IMR-90 (cell line): ENCODE results near the gene PPP1R27. TPM values are rescaled to one million over a fixed set of nuclear protein-coding genes. Genes with fewer than 3 reads are reported as not detected.

Experiments used
- ATAC-seq: fragments of 200-7000 bp; cut with Tn5 transposase; 2 replicates; pipeline ENCODE4 v1.9.1; 2020; ENCODE audit warnings: low read depth, mild to moderate bottlenecking, moderate library complexity
- BruUV-seq: library from RNA; stranded (reverse); fragments of 400-500 nt; replicated peaks from 2 replicates; lab custom pipeline; 2021; lab: Mats Ljungman, UMichigan
- CTCF ChIA-PET: fragments of 300-600 bp; formaldehyde crosslinking; extraction: SDS; loops from one replicate; lab custom pipeline; 2021; ENCODE audit warnings: antibody characterized with exemption; lab: Yijun Ruan, JAX
- POLR2A ChIA-PET: fragments of 300-600 bp; sonication (Branson Sonifier 250); formaldehyde crosslinking; loops from one replicate; lab custom pipeline; 2022; ENCODE audit warnings: antibody characterized with exemption; ENCODE audit not compliant: unreplicated experiment; lab: Charles Lee
- DNase-seq: peaks from one replicate; pipeline ENCODE4 v3.0.0; 2013
- H2AFZ ChIP-seq: replicated peaks from 2 replicates; pipeline ENCODE3; 2013; ENCODE audit warnings: low read length, mild to moderate bottlenecking; ENCODE audit not compliant: poor library complexity
- H2AK5ac ChIP-seq: 2 replicates; pipeline ENCODE4 v1.6.1; 2013; ENCODE audit warnings: low read depth, low read length, inconsistent platforms
- H2AK9ac ChIP-seq: replicated peaks from 2 replicates; pipeline ENCODE3; 2013; ENCODE audit warnings: mild to moderate bottlenecking, low read depth, low read length, moderate library complexity; ENCODE audit not compliant: poor library complexity
- H2BK120ac ChIP-seq: 2 replicates; pipeline ENCODE4 v1.6.1; 2013; ENCODE audit warnings: low read depth, low read length, inconsistent platforms
- H2BK15ac ChIP-seq: 3 replicates; pipeline ENCODE4 v1.6.1; 2013; ENCODE audit warnings: low read depth, low read length, inconsistent platforms
- H2BK20ac ChIP-seq: 2 replicates; pipeline ENCODE4 v1.6.1; 2013; ENCODE audit warnings: low read depth, mild to moderate bottlenecking, inconsistent platforms, low read length, moderate library complexity
- H2BK5ac ChIP-seq: 2 replicates; pipeline ENCODE4 v1.6.1; 2013; ENCODE audit warnings: mild to moderate bottlenecking, low read depth, low read length, inconsistent platforms; ENCODE audit not compliant: poor library complexity, severe bottlenecking
- H3K14ac ChIP-seq: replicated peaks from 2 replicates; pipeline ENCODE4 v1.6.1; 2013; ENCODE audit warnings: low read depth, low read length, inconsistent platforms
- H3K18ac ChIP-seq: 2 replicates; pipeline ENCODE4 v1.6.1; 2013; ENCODE audit warnings: low read depth, low read length, control low read depth
- H3K23ac ChIP-seq: 2 replicates; pipeline ENCODE4 v1.6.1; 2013; ENCODE audit warnings: low read depth, low read length, inconsistent platforms
- H3K27ac ChIP-seq: 2 replicates; pipeline ENCODE4 v1.5.1; 2013; ENCODE audit warnings: mild to moderate bottlenecking, control low read depth, low read length; ENCODE audit not compliant: insufficient read depth
- H3K27me3 ChIP-seq: 2 replicates; pipeline ENCODE4 v1.6.1; 2013; ENCODE audit warnings: low read length; ENCODE audit not compliant: control insufficient read depth, insufficient read depth
- H3K36me3 ChIP-seq: 2 replicates; pipeline ENCODE4 v1.6.1; 2013; ENCODE audit warnings: low read length, mixed read lengths; ENCODE audit not compliant: control insufficient read depth, insufficient read depth
- H3K4ac ChIP-seq: 2 replicates; pipeline ENCODE4 v1.6.1; 2013; ENCODE audit warnings: low read depth, low read length, inconsistent platforms
- H3K4me1 ChIP-seq: 2 replicates; pipeline ENCODE4 v1.6.1; 2013; ENCODE audit warnings: low read length, mixed read lengths; ENCODE audit not compliant: control insufficient read depth, insufficient read depth
- H3K4me2 ChIP-seq: 2 replicates; pipeline ENCODE4 v1.6.1; 2013; ENCODE audit warnings: low read depth, mild to moderate bottlenecking, control low read depth, low read length, moderate library complexity
- H3K4me3 ChIP-seq: 2 replicates; pipeline ENCODE4 v1.5.1; 2013; ENCODE audit warnings: low read depth, mild to moderate bottlenecking, control low read depth, low read length, moderate library complexity; ENCODE audit not compliant: insufficient read depth
- H3K56ac ChIP-seq: 2 replicates; pipeline ENCODE4 v1.6.1; 2013; ENCODE audit warnings: low read length, inconsistent platforms; ENCODE audit not compliant: insufficient read depth; ENCODE audit errors: extremely low read depth
- H3K79me1 ChIP-seq, 2 experiments: 2 replicates each; pipeline ENCODE4 v1.6.1; 2013; ENCODE audit warnings: low read length in 2 of 2, inconsistent platforms in 1 of 2, low read depth in 1 of 2
- H3K9ac ChIP-seq: 2 replicates; pipeline ENCODE4 v1.6.1; 2013; ENCODE audit warnings: low read depth, low read length, control low read depth
- H3K9me1 ChIP-seq: 2 replicates; pipeline ENCODE4 v1.6.1; 2013; ENCODE audit warnings: low read length, inconsistent platforms; ENCODE audit not compliant: insufficient read depth
- H3K9me3 ChIP-seq: 2 replicates; pipeline ENCODE4 v1.6.1; 2013; ENCODE audit warnings: low read length; ENCODE audit not compliant: control insufficient read depth, insufficient read depth
- H4K20me1 ChIP-seq: 2 replicates; pipeline ENCODE4 v1.6.1; 2013; ENCODE audit warnings: low read length, inconsistent platforms; ENCODE audit not compliant: insufficient read depth
- H4K5ac ChIP-seq: 2 replicates; pipeline ENCODE4 v1.6.1; 2013; ENCODE audit warnings: mild to moderate bottlenecking, low read depth, low read length, control low read depth
- H4K8ac ChIP-seq, 2 experiments: 2 replicates each; pipeline ENCODE4 v1.6.1; 2013; ENCODE audit warnings: low read depth in 2 of 2, low read length in 2 of 2, control low read depth in 1 of 2, inconsistent platforms in 1 of 2
- H4K91ac ChIP-seq: 2 replicates; pipeline ENCODE4 v1.6.1; 2013; ENCODE audit warnings: low read depth, low read length, inconsistent platforms; ENCODE audit not compliant: insufficient read depth
- CEBPB ChIP-seq: IDR thresholded peaks from 2 replicates; pipeline ENCODE4 v1.6.1; 2012; ENCODE audit warnings: low read depth, low read length, improper control_type of control experiment
- POLR2A ChIP-seq: IDR thresholded peaks from 2 replicates; pipeline ENCODE4 v1.6.1; 2012; ENCODE audit warnings: mild to moderate bottlenecking, low read depth, low read length
- WGBS, 2 experiments: methylation state at CpG; one replicate each; pipeline versions ENCODE4 v1.1.5 to v1.1.7; 2013; ENCODE audit warnings: missing lambda C conversion rate in 2 of 2; ENCODE audit not compliant: insufficient read length in 1 of 2; ENCODE audit errors: extremely low coverage in 2 of 2; 5-methylcytosine and 5-hydroxymethylcytosine counted together
- dilution Hi-C: fragments of 300-500 bp; cut with HindIII; formaldehyde crosslinking; loops from one replicate; pipeline ENCODE4 v1.14.3; 2018; ENCODE audit warnings: low sequenced_read_pairs; ENCODE audit not compliant: unreplicated experiment
- in situ Hi-C: fragments of 300-500 bp; cut with MboI; formaldehyde crosslinking; loops from 3 replicates; pipeline ENCODE4 v1.14.3; 2019; ENCODE audit warnings: low sequenced_read_pairs, inconsistent platforms, mixed read lengths
- intact Hi-C: fragments of 100-400 bp; cut with micrococcal nuclease; formaldehyde crosslinking; loops from 2 replicates; pipeline ENCODE4 v1.10.0; 2022
- polyA plus RNA-seq, 3 experiments: library from polyadenylated mRNA; depleted of rRNA; stranded (reverse); fragments of >200 nt; gene quantifications; 2 replicates each; pipeline ENCODE4 v1.2.3, GENCODE V29; 2012; ENCODE audit warnings: low replicate concordance in 1 of 3
- total RNA-seq: library from RNA; depleted of rRNA; stranded (reverse); fragments of >200 nt; gene quantifications from 2 replicates; pipeline ENCODE4 v1.2.3, GENCODE V29; 2012
- TF ChIP-seq, protein P1 (sequence below): conservative IDR thresholded peaks from 2 replicates; pipeline ENCODE4 v1.5.1; 2012; ENCODE audit warnings: mild to moderate bottlenecking, low read depth, low read length, improper control_type of control experiment

PPP1R27 gene
- total and polyA plus RNA-seq, 2 of the 4 experiments (the other 2 are of a cell fraction), result 0.21 TPM; not detected in 1

GRCh38 chr17:81837641-81838040, 2.8 kb upstream of the PPP1R27 start:
- no peak overlapping the region for H3K23ac ChIP-seq
- 80% methylated on average over 4 of the region's 9 CpGs; no CpG with 5 or more reads in 1 of the 2 experiments for WGBS, 2 experiments
- no peak overlapping the region for H3K27ac ChIP-seq
- H2BK120ac ChIP-seq, result no peak overlapping the region
- H3K56ac ChIP-seq, result no peak overlapping the region
- TF ChIP-seq, protein P1, sequence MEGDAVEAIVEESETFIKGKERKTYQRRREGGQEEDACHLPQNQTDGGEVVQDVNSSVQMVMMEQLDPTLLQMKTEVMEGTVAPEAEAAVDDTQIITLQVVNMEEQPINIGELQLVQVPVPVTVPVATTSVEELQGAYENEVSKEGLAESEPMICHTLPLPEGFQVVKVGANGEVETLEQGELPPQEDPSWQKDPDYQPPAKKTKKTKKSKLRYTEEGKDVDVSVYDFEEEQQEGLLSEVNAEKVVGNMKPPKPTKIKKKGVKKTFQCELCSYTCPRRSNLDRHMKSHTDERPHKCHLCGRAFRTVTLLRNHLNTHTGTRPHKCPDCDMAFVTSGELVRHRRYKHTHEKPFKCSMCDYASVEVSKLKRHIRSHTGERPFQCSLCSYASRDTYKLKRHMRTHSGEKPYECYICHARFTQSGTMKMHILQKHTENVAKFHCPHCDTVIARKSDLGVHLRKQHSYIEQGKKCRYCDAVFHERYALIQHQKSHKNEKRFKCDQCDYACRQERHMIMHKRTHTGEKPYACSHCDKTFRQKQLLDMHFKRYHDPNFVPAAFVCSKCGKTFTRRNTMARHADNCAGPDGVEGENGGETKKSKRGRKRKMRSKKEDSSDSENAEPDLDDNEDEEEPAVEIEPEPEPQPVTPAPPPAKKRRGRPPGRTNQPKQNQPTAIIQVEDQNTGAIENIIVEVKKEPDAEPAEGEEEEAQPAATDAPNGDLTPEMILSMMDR, result no peak
- TF ChIP-seq CEBPB (peak; percentile 59; the same call in 1 of the 2 replicates), POLR2A (no peak)
- H3K4me2 ChIP-seq, result no peak overlapping the region
- ChIA-PET POLR2A (no interaction called here), CTCF (no interaction called here)
- dilution Hi-C loops, result no loop called here
- H4K5ac ChIP-seq, result no peak overlapping the region
- H3K27me3 ChIP-seq, result no peaks in the 10 kb centered on the region
- no peak overlapping the region for H2BK5ac ChIP-seq
- H2AFZ ChIP-seq, result no peak overlapping the region
- no peak overlapping the region for H2BK15ac ChIP-seq
- peaks cover 6% of the 10 kb centered on the region; the same call in 1 of the 2 replicates for H3K4me1 ChIP-seq
- intact Hi-C loops, result no loop called here
- H2BK20ac ChIP-seq, result no peak overlapping the region
- no peak overlapping the region for H2AK5ac ChIP-seq
- DNase-seq (peak; percentile 40), ATAC-seq (no peak)
- H2AK9ac ChIP-seq, result no peak overlapping the region
- BruUV-seq, result no TSS peak
- no peak overlapping the region for H3K9ac ChIP-seq
- in situ Hi-C loops, result no loop called here
- H3K9me3 ChIP-seq, result no peaks in the 10 kb centered on the region
- peaks cover 8% of the 10 kb centered on the region; the same call in 1 of the 2 replicates for H3K36me3 ChIP-seq
- H4K91ac ChIP-seq, result no peak overlapping the region
- no peak overlapping the region for H3K14ac ChIP-seq
- no peak overlapping the region for H3K18ac ChIP-seq
- H3K4ac ChIP-seq, result no peak overlapping the region
- peaks cover 4 to 15% of the 10 kb centered on the region in 2 experiments; a peak in 2 of 4 replicates for H3K79me1 ChIP-seq
- no peak overlapping the region for H3K4me3 ChIP-seq
- peaks cover 4% of the 10 kb centered on the region; the same call in 1 of the 2 replicates for H4K20me1 ChIP-seq
- peaks cover 14% of the 10 kb centered on the region for H3K9me1 ChIP-seq
- no peak overlapping the region for H4K8ac ChIP-seq
